ENCODE data around the gene GAS7. TPM values are rescaled to one million over a fixed set of nuclear protein-coding genes. Genes with fewer than 3 reads are reported as not detected.

The GAS7 gene
- total RNA-seq, 1 experiment from 2014 or later = 6.0 TPM

- Histone ChIP-seq H3K56ac (ENCODE audit: insufficient read length, low read depth, low read length) (no peak overlapping the region), H3K4ac (ENCODE audit: low read depth, low read length) (no peak overlapping the region), H3K27me3 (ENCODE audit: insufficient read depth, low read length) (no peaks in the 10 kb centered on the region), H3K79me1 (ENCODE audit: insufficient read depth, low read depth, low read length, poor library complexity, severe bottlenecking) (no peaks in the 10 kb centered on the region), H3K14ac (ENCODE audit: insufficient read depth, low read length) (no peak overlapping the region), H3K27ac (ENCODE audit: insufficient read length, low read depth, low read length) (no peak overlapping the region), H3K23me2 (ENCODE audit: insufficient read length, low read depth, low read length, poor library complexity, severe bottlenecking) (no peaks in the 10 kb centered on the region), H4K8ac (replicated peaks; ENCODE audit: insufficient read length, low read depth, low read length) (no peak overlapping the region), H3K18ac (ENCODE audit: insufficient read length, low read depth, low read length) (no peak overlapping the region), H4K5ac (ENCODE audit: insufficient read length, low read depth, low read length) (no peak overlapping the region), H4K20me1 (ENCODE audit: control insufficient read depth, insufficient read depth, insufficient read length) (no peaks in the 10 kb centered on the region), H2AK5ac (ENCODE audit: insufficient read length, low read length) (no peak overlapping the region), H4K91ac (ENCODE audit: insufficient read length, low read depth, low read length) (no peak overlapping the region), H2BK15ac (ENCODE audit: low read depth, low read length) (no peak overlapping the region), H3K4me2 (ENCODE audit: insufficient read depth, insufficient read length, low read length) (no peak overlapping the region), H3K9me3 (ENCODE audit: control insufficient read depth, low read depth, low read length) (no peaks in the 10 kb centered on the region), H3K4me1 (ENCODE audit: insufficient read depth, low read length) (no peaks in the 10 kb centered on the region), H2BK5ac (ENCODE audit: insufficient read length, low read length) (no peak overlapping the region), H2BK20ac (ENCODE audit: low read depth, low read length, poor library complexity, severe bottlenecking) (no peak overlapping the region), H2BK12ac (ENCODE audit: insufficient read length, low read depth, low read length) (no peak overlapping the region), H3T11ph (ENCODE audit: low read length) (no peak overlapping the region), H3K9ac (ENCODE audit: extremely low read depth, insufficient read length, low read length) (no peak overlapping the region), H3K79me2 (ENCODE audit: insufficient read depth, low read length) (no peaks in the 10 kb centered on the region), H2AFZ (ENCODE audit: low read length) (no peak overlapping the region), H2BK120ac (ENCODE audit: low read depth, low read length, poor library complexity, severe bottlenecking) (no peak overlapping the region), H3K23ac (ENCODE audit: insufficient read length, low read depth, low read length) (no peak overlapping the region)
- TF ChIP-seq CTCF (conservative IDR thresholded peaks at IDR 0.05) = no peak
- WGBS (ENCODE audit: extremely low coverage, insufficient read length, low lambda C conversion rate) = no CpG with 5 or more reads among the region's 7 CpGs
- peaks cover 0 to 4% (median 3%) of the 10 kb centered on the region in 3 experiments; a peak in 2 of 7 replicates for H3K36me3 Mint-ChIP-seq (ENCODE audit: insufficient read depth in 1 of 3, low read depth in 3 of 3)
- no peak for DNase-seq
- peaks cover 0 to 4% of the 10 kb centered on the region in 2 experiments; a peak in 3 of 5 replicates for H3K9me3 Mint-ChIP-seq
- no peak overlapping the region for H3K27ac Mint-ChIP-seq
- H3K4me1 Mint-ChIP-seq = peaks cover 4 to 6% of the 10 kb centered on the region in 2 experiments; a peak in 3 of 4 replicates
- no peaks in the 10 kb centered on the region; the same call in 1 of the 2 replicates for H3K27me3 Mint-ChIP-seq (ENCODE audit: low read depth)
- H3K4me3 Mint-ChIP-seq = no peak overlapping the region
Observed at GRCh38 chr17:9991796-9992195, 206.6 kb downstream of the GAS7 start.
